ENCODE measurements around the gene OTUB1.
"Not testable (repeated sequence)": the region's sequence is repeated elsewhere in the genome, so short reads cannot be mapped to it uniquely, and the experiment has no call there.

The OTUB1 gene

DNA sequence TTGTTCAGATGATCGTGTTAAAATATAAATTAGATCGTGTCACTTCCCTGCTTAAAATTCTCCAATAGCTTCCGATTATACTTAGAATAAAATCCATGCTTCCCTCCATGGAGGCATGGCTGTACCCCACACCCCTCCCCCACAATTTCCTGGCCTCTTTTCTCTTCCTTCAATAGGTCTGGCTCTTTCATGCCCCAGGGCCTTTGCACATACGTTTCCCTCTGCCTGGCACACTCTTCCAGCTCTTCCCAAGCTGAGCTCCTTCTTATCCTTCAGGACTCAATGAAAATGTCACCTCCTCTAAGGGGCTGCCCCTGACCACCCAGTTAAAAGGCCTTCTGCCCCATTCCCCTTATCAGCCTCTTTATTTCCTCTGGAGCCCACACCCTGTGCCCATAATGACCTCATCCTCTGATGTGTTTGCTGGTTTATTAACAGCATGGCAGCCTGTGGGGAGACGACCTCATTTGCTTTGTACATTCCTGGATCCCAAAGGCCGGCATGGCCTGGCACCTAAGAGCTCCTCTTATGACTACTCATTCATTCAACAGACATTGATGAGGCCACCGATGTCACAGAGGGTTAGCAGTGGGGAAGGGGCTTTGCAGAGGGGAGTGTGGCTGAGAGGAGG lies 40.5 kb downstream of the OTUB1 start:
- DNase-seq, result no peak

DNA sequence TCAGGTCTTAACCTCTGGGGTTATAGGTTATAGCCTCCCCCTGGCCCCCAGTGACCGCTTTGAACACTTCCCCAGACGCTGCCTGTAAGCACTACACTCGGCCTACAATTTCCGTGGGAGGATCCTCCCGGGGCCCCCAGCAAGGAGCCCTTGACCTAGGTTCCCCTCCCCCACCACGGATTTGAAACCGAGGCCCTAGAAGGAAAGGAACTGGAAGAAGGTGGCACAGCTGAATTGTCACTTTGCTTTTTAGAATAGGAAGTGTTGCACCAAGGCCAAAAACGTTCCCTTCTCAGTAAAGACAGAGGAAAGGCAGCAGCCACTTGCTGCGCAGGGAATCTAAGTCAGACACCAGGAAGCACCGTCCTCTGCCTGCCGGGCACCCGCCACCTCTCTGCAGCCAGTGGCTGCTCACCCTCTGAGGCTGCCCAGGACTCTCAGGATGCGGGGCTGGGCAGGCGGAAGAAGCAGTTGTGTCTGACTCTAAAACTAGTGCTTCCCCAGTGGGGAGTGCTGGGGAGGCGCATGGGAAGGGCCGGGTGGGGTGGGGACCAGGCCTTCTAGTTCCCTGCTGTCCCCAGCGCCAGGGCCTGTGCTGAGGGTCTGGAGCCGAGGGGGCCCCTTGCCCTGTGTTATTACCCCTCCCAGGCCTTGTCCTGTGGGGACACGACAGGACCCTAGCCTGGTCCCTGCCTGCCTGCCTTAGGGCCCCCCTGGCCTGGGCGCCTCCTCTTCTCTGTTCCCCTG lies 41.6 kb downstream of the OTUB1 start:
- no peak for DNase-seq

DNA sequence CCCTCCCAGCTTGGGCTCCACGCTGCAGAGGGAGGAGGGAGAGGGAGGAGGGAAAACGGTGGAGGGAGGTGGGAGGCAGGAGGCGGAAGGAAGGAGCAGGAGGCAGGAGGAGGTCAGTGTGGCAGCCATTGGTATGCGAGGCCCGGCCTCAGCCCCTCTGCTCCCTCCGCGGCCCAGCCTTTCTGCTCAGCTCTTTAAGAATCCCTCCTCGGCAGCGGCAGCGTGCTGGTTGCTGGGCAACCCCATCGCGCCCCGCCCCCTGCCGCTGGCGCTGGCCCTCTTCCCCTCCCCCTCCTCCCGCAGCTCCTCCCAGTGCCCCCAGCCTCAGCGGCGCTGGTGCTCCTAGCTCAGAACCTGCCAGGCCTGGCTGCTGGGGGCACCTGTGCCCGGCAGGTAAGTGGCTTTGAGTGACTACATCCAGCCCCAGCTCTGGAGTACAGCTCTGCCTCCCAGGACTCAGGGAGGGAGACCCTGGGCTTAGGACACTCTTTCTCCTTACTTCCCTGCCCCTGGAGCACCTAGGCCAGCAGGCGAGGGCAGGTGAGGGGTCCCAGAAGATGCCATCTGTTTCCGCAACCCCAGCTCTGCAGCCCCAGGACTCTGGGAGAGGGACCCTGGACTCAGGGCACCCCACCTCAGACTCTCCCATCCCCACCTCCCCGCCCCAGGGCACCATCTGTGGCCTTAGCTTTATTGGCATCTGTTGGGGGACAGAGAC lies 42.3 kb downstream of the OTUB1 start:
- DNase-seq, result no peak

DNA sequence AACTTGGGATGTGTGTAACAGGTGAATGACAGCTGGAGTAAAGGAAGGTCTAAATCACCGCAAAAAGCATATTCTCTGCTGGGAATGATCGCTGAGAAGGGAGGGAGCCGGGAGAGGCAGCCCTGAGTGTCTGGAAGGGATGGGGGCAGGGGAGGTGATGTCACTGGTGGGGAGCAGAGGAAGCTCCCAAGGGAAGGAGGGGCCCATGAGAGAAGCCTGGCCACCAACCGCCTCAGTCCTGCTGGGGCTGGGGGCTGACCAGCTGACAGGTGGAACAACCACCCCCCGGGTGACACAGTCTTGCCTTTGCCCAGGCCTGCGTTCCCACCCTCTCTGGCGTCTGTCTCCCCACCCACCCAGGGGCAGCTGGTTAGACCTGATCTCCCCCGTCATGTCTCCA lies 43.5 kb downstream of the OTUB1 start:
- no peak for DNase-seq

DNA sequence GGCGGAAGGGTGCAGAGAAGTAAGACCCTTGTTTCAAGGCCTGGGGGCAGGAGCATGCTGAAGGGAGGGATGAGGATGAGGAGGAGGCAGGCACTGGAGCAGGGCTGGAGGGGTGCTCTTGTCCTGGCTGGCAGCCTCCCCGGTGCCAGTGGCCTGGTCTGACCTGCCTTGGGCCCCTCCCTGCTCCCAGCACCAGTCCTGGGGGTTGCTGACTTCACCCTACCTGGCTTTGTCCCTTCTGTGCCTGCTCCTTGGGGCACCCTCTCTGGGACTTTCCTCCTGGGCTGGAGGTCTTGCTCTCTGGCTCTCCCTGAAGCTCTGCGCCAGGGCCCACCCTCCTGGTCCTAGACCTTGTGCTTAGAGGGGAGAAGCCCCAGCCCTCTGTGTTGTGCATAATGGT lies 44.8 kb downstream of the OTUB1 start:
- no peak for DNase-seq

DNA sequence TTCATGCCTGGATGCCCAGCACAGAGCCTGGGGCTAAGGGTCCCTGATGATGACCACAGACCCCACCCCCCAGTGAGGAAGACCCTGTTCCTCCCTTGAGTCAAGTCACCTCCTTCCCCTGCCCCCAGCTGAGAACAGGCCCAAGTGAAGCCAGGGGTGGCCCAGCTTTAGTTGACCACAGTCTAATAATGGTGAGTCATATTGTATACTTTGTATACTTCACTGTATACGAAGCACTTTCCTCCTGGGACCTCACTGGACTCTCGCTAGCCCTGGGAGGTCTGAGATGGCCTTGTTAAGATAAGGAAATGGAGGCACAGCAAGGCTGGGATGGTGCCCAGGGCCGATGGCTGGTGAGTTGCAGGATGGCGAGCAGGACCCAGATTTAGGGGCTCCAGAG lies 45.8 kb downstream of the OTUB1 start:
- DNase-seq, result no peak

DNA sequence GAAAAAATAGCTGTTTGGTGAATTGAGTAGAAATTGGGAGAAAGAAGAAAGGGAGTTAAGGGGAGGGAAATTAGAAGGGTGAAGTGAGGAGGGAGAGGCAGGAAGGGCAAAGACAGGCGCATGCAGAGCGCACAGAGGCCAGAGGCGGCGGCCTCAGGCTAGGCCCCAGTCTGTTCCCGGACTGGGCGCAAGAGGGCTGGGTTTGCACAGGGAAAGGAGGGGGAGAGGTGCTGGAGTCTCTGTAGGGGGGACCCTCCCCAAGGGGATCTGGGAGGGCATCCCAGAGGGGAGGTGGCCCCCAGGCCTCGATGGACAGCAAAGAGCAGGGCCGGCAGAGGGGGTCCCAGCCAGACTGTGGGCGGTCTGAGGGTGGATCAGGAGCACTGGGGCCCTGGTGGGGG lies 48.2 kb downstream of the OTUB1 start:
- no peak for DNase-seq

DNA sequence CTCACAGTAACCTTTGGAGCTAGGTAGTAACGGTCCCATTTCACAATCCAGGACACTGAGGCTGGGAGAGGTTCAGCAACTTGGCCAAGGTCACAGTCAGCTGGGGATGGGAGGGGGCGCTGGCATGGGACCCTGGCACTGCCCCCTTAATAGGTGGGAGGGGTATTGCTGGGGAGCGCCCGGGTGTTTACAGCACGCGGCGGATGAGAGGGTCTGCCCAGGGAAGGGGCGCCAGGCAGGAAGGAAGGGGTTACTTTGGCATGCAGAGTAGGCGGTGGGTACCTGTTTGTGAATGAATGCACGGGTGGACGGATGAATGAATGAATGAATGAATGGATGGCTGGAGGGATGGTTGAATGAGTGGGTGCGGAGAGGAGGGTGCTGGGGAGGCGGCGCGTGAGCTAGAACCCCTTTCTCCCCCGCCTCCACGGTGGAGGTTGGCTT lies 48.9 kb downstream of the OTUB1 start:
- no peak for DNase-seq

DNA sequence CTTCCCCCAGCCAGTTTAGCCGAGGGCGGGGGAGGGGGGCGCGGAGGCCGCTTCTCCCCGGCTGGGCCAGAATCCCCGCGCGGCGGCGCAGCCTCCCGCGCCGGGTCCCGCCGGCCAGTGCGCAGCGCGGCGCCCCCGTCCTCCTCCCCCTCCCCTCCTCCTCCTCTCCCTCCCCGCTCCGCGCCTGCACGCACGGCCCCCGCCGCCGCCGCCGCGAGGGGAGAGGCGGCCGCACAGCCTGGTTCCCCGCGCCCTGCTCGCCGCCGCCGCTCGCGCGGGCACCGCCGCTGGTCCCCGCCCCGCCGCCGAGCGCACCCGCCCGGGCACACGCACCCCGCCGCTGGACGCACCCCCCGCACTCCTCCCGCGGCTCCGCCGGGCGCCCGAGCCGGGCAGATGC lies 49.3 kb downstream of the OTUB1 start, which contains the start of gene FLRT1:
FLRT1 (plus strand) TSS at position 356 of the 400 bp plus-strand sequence. CDS start 80,337 bp downstream, outside the sequence.
- no peak for DNase-seq

DNA sequence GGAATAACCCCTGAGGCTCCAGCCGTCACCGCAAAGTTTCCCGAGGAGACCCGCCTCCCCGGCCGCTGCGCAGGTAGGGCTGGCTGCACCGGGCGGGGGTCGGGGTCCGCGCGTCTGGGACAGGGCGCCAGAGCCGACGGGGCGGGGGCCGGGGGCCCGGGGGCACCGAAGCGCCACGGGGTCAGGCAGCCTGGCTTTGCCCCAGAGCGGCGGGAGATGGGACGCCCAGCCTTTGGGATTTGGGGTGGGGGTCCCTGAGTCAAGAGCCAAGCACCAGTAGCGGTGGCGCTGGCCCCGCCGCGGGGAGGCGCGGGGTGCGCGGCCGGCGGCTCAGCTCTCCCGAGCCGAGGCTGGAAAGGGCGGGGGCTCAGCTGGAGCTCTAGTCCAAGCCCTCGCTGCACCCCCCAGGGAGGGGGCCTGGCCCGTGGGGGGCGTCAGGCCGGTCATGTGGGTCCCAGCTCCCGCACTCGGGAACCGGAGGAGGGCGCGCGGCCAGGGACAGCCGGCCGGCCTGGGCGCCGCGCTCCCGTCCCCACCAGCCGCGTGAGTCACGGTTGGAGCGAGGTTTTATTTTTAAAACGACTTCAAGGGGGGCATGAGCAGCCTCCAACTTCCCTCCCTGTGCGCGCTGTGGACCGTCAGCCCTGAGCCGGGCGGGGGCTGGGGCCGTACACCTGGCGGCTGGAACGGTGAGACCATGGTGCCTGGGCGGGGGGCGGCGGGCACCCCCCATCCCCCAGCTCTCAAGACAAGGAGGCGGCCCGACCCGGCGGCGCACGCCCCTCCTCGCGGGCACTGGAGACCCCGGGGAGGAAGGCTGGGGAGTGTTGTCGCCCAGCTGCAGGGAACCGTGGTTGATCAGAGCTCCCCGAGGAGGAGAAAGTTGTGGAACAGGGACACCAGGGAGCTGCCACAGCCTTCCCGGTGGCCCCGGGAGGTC lies 50.1 kb downstream of the OTUB1 start:
- DNase-seq, result no peak

DNA sequence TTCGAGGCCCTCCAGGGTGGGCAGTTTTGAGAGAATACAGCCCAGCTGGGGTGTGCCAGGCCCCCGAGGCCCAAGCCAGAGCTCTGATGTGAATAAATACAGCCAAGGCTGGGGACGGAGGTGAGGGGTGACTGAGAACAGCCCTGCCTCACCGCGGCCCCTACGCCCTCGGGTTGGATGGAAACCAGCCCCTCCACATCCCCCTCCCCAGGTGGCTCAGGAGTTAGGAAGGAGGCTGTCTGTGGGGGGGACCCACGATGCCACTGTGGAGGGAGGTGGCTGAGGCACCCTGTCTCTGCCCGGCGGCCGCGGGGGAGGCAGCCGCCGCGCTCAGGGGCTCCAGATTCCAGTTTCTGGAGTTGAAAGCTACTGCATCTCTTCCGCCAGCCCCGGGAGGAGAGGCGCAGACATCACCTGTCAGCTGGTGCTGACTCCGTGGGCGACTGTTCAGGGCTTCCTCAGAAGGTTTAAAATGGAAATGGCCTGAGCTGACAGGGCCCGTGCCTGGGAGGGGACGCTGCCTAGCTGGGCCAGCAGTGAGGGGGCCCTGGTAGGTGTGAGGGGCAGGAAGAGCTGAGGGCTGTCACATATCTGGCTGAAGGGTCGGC lies 50.9 kb downstream of the OTUB1 start:
- no peak for DNase-seq

DNA sequence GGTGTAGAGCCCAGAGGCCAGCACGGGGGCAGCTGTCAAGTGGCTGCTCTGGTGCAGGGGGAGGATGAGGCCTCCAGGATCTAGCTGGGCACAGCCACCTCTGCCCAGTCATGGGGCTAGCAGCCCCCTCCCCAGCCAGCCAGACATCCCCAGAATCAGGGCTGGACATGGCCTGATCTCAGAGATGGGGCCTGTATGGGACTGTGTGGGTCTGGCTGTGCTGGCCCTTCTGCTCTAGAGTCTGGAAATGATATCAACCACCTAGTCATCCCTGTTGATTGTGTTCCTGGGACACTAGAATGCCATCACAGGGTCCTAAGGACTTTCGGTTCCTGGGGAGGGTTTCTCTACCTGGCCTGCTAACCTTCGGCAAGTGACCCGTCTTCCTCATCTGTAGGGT lies 52.3 kb downstream of the OTUB1 start:
- DNase-seq, result no peak

DNA sequence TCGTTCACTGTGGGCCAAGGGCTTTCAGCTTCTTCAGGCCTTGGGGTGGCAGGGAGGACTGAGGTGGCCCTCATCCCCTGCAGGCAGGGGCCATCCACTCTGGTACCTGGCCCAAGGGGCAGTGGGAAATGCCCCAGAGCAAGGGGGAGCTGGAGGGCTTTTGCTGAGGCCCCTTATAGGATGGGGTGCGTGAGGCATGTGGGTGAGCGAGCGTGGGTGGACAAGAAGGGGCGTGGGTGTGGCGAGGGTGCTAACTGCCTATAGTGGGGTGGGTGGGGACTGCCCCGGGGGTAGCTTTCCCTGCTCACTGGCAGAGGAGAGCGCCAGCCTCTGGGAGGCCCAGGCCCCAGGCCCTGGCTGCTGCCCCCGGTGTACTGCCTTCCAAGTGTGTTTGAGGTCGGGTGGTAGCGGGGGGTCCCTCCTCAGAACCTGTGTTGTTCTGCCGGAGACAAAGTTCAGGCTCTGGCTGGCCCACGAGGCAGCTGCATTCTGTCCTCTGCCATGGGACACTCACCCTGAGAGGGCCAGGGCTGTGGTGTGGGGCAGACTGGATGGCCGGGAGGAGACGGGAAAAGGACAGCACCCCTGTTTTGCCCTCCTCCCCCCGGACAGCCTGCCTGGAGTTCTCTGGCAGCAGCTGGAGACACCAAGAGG lies 52.9 kb downstream of the OTUB1 start:
- no peak for DNase-seq

DNA sequence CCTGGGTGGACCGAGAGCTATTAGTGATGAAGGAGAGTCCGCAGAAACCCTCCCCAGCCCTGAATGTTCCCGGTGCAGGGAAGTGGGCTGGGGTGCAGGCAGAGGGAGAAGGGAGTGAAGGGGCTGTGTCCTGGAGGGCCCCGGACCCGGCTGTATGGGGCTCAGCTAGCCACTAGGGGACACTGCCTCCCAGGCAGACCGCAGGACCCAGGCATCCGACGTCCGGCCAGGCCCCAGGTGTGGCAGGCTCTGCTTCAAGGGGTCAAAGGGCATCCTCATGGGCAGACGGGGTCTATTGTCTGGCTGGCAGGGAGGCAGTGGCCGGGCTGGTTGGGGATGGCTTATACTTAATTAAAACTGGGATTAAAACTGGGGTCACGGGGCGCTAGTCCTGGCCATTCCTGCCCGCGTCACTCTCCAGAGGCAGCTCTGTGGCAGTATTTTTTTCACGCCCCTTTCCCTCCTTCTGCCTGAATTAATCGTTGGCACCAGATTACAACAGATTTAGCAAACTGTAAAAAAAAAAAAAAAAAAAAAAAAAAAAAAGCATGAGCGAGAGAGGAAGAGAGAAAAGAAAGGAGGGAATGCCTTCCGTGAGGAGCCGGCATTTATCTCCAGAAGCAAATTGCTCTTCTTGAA lies 54.6 kb downstream of the OTUB1 start:
- DNase-seq, result no peak

DNA sequence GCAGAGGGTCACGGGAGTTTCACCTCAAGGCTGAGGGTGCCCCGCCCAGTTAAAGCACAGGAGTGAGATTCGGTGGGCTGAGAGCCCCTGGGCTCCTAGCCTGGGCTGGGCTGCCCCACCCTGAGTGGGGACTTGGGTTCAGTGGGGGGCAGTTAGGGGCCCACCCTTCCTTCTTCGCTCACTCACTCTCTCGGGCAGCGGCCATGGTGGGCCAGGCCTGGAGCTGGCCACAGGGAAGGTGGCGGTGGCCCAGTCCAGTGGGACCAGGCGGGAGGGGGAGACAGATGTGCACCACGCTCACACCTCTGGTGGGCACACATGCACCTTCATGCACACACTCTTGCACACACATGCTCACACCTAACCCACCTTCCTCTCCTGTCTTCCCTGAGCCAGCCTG lies 55.6 kb downstream of the OTUB1 start:
- no peak for DNase-seq

DNA sequence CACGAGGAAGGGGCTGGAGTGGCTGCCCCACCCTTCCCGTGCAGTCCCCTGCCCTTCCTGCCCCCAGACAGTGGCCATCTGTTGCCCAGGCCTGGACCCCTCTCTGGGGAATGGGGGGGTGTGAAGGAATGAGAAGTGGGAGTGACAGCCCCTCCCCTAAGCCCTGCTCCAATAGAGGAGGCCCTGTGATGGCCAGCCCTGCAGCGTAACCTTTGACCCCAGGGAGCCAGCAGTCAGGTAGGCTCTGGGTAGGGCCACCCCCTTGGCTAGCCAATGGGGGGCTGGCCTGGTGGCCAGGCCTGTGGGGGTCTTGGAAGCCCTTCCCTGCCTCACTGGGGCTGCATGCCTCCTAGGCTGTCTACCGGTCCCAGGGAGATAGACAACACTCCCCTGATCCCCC lies 56.1 kb downstream of the OTUB1 start:
- DNase-seq, result no peak

DNA sequence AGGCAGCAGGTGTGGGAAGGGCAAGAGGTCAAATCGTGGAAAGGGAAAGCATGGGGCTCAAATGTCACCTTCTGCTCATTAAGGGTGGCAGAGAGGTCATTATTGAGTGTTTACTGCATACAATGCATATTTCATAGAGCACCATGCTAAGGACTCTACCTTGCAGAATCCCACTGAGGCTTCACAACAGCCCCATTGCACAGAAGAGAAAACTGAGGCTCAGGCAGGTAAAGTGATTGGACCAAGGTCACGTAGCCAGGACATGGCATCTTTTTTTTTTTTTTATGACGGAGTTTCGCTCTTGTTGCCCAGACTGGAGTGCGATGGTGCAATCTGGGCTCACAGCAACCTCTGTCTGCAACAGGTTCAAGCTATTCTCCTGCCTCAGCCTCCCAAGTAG lies 57.3 kb downstream of the OTUB1 start:
- no peak for DNase-seq

DNA sequence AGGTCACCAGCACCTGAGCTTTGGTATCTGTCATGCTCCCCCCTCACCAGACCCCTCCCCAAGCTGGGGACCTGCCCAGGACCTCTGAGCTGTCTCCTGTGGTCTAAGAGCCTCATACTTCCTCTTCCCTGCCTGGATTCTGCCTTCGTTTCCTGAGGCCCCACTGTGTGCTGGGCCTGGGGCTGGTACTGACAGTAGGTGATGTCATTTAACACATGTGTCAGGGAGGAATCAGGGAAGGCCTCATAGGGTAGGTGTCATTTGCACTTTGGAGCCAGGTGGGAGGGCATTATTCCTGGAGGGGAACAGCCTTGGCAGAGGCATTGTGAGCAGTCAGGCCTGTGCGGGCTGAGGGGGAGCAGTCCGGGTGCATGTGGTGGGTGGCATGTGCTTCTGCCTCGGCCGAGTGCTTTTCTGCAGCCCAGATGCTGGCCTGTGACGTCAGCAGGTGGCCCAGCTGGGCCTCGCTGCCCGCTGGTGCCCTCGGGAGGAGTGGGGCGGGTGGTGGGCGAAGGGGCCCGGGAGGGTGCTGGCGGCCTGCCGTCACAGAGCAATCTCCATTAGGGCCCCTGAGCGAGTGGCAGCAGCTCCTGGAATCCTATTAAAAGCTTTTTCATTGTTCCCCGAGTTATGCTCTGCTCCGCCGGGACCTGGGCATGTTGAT lies 58.6 kb downstream of the OTUB1 start:
- no peak for DNase-seq

DNA sequence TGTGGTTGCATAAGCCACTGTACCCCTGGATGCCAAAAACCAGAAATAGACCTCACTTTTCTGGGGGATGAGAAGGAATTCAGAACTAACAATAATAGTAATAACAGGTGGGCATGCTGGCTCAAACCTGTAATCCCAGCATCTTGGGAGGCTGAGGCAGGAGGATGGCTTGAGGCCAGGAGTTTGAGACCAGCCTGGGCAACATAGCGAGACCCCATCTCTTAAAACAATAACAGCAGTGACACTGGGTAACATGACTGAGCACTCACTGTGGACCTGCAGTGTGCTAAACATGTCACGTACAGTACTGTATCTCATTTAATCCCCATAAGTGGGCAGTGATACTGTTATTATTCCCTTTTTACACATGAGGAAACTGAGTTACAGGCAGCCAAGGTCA lies 59.5 kb downstream of the OTUB1 start:
- DNase-seq, result no peak

DNA sequence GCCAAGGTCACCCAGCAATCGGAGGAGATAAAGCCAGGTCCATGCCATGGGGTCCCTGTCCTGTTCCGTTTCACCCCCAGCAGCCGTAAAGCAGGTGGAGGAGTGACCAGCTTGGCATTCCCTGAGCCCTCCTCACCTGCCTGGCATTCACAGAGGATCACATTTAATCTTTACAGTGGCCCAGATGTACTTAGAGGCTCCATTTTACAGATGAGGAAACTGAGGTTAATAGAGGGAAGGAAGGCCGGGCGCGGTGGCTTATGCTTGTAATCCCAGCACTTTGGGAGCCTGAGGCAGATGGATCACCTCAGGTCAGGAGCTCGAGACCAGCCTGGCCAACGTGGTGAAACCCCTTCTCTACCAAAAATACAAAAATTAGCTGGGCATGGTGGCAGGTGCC lies 61.1 kb downstream of the OTUB1 start:
- not testable (repeated sequence) for DNase-seq

Data from stimulated activated CD4-positive, alpha-beta T cell treated with anti-CD3 and anti-CD28 coated beads, Interleukin-2, amount 100 ng/mL, for 48 hours (primary cell).